WTC11 (cell line): ENCODE measurements around the gene STK11.

Experiments used
- CREB1 ChIP-seq: sonication (generic); formaldehyde crosslinking; IDR thresholded peaks from 2 replicates; pipeline ENCODE4 v1.8.0; 2023; ENCODE audit warnings: mild to moderate bottlenecking, missing genetic modification reagents
- CTCF ChIP-seq: fragments of 200-600 bp; IDR thresholded peaks from 2 replicates; pipeline ENCODE4 v1.8.0; 2022; ENCODE audit warnings: antibody characterized with exemption
- TF ChIP-seq, protein P1 (sequence below): sonication (generic); formaldehyde crosslinking; IDR thresholded peaks from 2 replicates; pipeline ENCODE4 v1.8.0; 2023; ENCODE audit warnings: missing genetic modification reagents

- no peak for TF ChIP-seq CREB1 (CRISPR knock-in tag)
- no peak for TF ChIP-seq CTCF
- TF ChIP-seq, protein P1, sequence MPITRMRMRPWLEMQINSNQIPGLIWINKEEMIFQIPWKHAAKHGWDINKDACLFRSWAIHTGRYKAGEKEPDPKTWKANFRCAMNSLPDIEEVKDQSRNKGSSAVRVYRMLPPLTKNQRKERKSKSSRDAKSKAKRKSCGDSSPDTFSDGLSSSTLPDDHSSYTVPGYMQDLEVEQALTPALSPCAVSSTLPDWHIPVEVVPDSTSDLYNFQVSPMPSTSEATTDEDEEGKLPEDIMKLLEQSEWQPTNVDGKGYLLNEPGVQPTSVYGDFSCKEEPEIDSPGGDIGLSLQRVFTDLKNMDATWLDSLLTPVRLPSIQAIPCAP = no peak
These were observed 42.7 kb downstream of the STK11 start, which contains the start of gene MIDN for GRCh38 chr19:1248139-1248785.
